ENCODE data around the gene SGCA.

- no peak for TF ChIP-seq CTCF (optimal IDR thresholded peaks at IDR 0.05 in 1 of 3, IDR thresholded peaks at IDR 0.05 in 1 of 3, conservative IDR thresholded peaks at IDR 0.05 in 1 of 3; ENCODE audit: extremely low read depth in 1 of 3, insufficient read depth in 2 of 3, low read length in 3 of 3)
- TF ChIP-seq EZH2 (IDR thresholded peaks at IDR 0.05; ENCODE audit: low read length): no peak
Observed at GRCh38 chr17:50209133-50209471, 43.3 kb downstream of the SGCA start.

Measured in keratinocyte (primary cell).